Measurements from ENCODE around the gene DNAAF2. TPM values are rescaled to one million over a fixed set of nuclear protein-coding genes. Genes with fewer than 3 reads are reported as not detected.

The DNAAF2 gene
- total and polyA plus RNA-seq, 2 experiments from 2014 or later, result 11.0 to 11.1 TPM

GRCh38 chr14:49653508-49653907 lies 18.5 kb upstream of the DNAAF2 start:
- no peak overlapping the region for H3K9ac ChIP-seq
- DNase-seq, result no peak
- no peaks in the 10 kb centered on the region for H3K36me3 ChIP-seq (ENCODE audit: low read depth)
- H3K4me2 ChIP-seq (ENCODE audit: unreplicated experiment), result no peak overlapping the region
- H2AFZ ChIP-seq, result no peak overlapping the region
- H3K79me2 ChIP-seq (ENCODE audit: insufficient read depth), result peaks cover 8% of the 10 kb centered on the region
- no peak overlapping the region for H3K27ac ChIP-seq
- in situ Hi-C loops (cut with MboI), result no loop called here
- WGBS, 2 experiments (ENCODE audit: low coverage in 1 of 2, low lambda C conversion rate in 2 of 2, missing lambda C conversion rate in 2 of 2), result 89 to 91% methylated on average over 6 of the region's 6 CpGs
- H3K27me3 ChIP-seq (replicated peaks; ENCODE audit: insufficient read depth), result no peaks in the 10 kb centered on the region
- no peak overlapping the region for H3K4me3 ChIP-seq
- H3F3A ChIP-seq (ENCODE audit: insufficient read depth), result no peaks in the 10 kb centered on the region
- no peak for TF ChIP-seq EZH2 (IDR thresholded peaks at IDR 0.05; ENCODE audit: insufficient read depth, poor library complexity, severe bottlenecking)
- H3K4me1 ChIP-seq (ENCODE audit: insufficient read depth), result peaks cover 5% of the 10 kb centered on the region; the same call in 1 of the 2 replicates
- H3K9me3 ChIP-seq (ENCODE audit: low read depth), result no peaks in the 10 kb centered on the region
- H4K20me1 ChIP-seq (ENCODE audit: insufficient read depth), result no peaks in the 10 kb centered on the region
- H3K9me2 ChIP-seq (ENCODE audit: insufficient read depth), result no peaks in the 10 kb centered on the region

- Histone ChIP-seq H3K79me2 (ENCODE audit: insufficient read depth) (peaks cover 94% of the 10 kb centered on the region), H3K4me1 (ENCODE audit: insufficient read depth) (no peaks in the 10 kb centered on the region; the same call in 1 of the 2 replicates), H3K36me3 (ENCODE audit: low read depth) (peaks cover 4% of the 10 kb centered on the region; the same call in 1 of the 2 replicates), H3K27me3 (replicated peaks; ENCODE audit: insufficient read depth) (no peaks in the 10 kb centered on the region), H3K9ac (no peak overlapping the region), H3K4me2 (ENCODE audit: unreplicated experiment) (no peak overlapping the region), H4K20me1 (ENCODE audit: insufficient read depth) (no peaks in the 10 kb centered on the region), H3F3A (ENCODE audit: insufficient read depth) (no peaks in the 10 kb centered on the region), H2AFZ (no peak overlapping the region), H3K9me3 (ENCODE audit: low read depth) (no peaks in the 10 kb centered on the region), H3K9me2 (ENCODE audit: insufficient read depth) (no peaks in the 10 kb centered on the region), H3K4me3 (no peak overlapping the region), H3K27ac (no peak overlapping the region)
- in situ Hi-C loops (cut with MboI), result no loop called here
- TF ChIP-seq EZH2phosphoT487 (IDR thresholded peaks at IDR 0.05; ENCODE audit: insufficient read depth, low read depth) (no peak), EZH2 (IDR thresholded peaks at IDR 0.05; ENCODE audit: insufficient read depth, poor library complexity, severe bottlenecking) (no peak)
- DNase-seq, result no peak
Measured at GRCh38 chr14:49642163-49642562, 7.1 kb upstream of the DNAAF2 start.

GRCh38 chr14:49641697-49642129 lies 6.7 kb upstream of the DNAAF2 start:
- peaks cover 3% of the 10 kb centered on the region; the same call in 1 of the 2 replicates for H3F3A ChIP-seq (ENCODE audit: insufficient read depth)
- 75 to 84% methylated on average over 8 of the region's 8 CpGs for WGBS, 2 experiments (ENCODE audit: low coverage in 1 of 2, low lambda C conversion rate in 2 of 2, missing lambda C conversion rate in 2 of 2)
- no peak overlapping the region for H3K4me3 ChIP-seq
- no peak for DNase-seq
- H3K9me2 ChIP-seq (ENCODE audit: insufficient read depth), result no peaks in the 10 kb centered on the region
- H3K27ac ChIP-seq, result no peak overlapping the region
- no peaks in the 10 kb centered on the region for H3K9me3 ChIP-seq (ENCODE audit: low read depth)
- H3K79me2 ChIP-seq (ENCODE audit: insufficient read depth), result peaks cover 95% of the 10 kb centered on the region
- H4K20me1 ChIP-seq (ENCODE audit: insufficient read depth), result no peaks in the 10 kb centered on the region
- H2AFZ ChIP-seq, result no peak overlapping the region
- H3K4me1 ChIP-seq (ENCODE audit: insufficient read depth), result peaks cover 2% of the 10 kb centered on the region
- no peaks in the 10 kb centered on the region for H3K27me3 ChIP-seq (replicated peaks; ENCODE audit: insufficient read depth)
- H3K4me2 ChIP-seq (ENCODE audit: unreplicated experiment), result no peak overlapping the region
- no peak for TF ChIP-seq EZH2phosphoT487 (IDR thresholded peaks at IDR 0.05; ENCODE audit: insufficient read depth, low read depth)
- no peak for TF ChIP-seq EZH2 (IDR thresholded peaks at IDR 0.05; ENCODE audit: insufficient read depth, poor library complexity, severe bottlenecking)
- in situ Hi-C loops (cut with MboI), result no loop called here
- peaks cover 4% of the 10 kb centered on the region; the same call in 1 of the 2 replicates for H3K36me3 ChIP-seq (ENCODE audit: low read depth)
- H3K9ac ChIP-seq, result no peak overlapping the region

- Histone ChIP-seq H3K4me1 (ENCODE audit: insufficient read depth) (peaks cover 10% of the 10 kb centered on the region), H3K9me3 (ENCODE audit: low read depth) (no peaks in the 10 kb centered on the region), H3K27me3 (replicated peaks; ENCODE audit: insufficient read depth) (no peaks in the 10 kb centered on the region), H3K9me2 (ENCODE audit: insufficient read depth) (no peaks in the 10 kb centered on the region), H3K9ac (no peak overlapping the region), H3K4me2 (ENCODE audit: unreplicated experiment) (no peak overlapping the region), H2AFZ (no peak overlapping the region), H4K20me1 (ENCODE audit: insufficient read depth) (no peaks in the 10 kb centered on the region), H3K79me2 (ENCODE audit: insufficient read depth) (peaks cover 99% of the 10 kb centered on the region), H3K27ac (no peak overlapping the region), H3K36me3 (ENCODE audit: low read depth) (peaks cover 4% of the 10 kb centered on the region; the same call in 1 of the 2 replicates), H3F3A (ENCODE audit: insufficient read depth) (peaks cover 11% of the 10 kb centered on the region), H3K4me3 (no peak overlapping the region)
- 96 to 97% methylated on average over 7 of the region's 7 CpGs for WGBS, 2 experiments (ENCODE audit: low coverage in 1 of 2, low lambda C conversion rate in 2 of 2, missing lambda C conversion rate in 2 of 2)
- in situ Hi-C loops (cut with MboI), result no loop called here
- no peak for DNase-seq
- TF ChIP-seq EZH2phosphoT487 (IDR thresholded peaks at IDR 0.05; ENCODE audit: insufficient read depth, low read depth), result no peak
- no peak for TF ChIP-seq EZH2 (IDR thresholded peaks at IDR 0.05; ENCODE audit: insufficient read depth, poor library complexity, severe bottlenecking)
Measured at GRCh38 chr14:49640540-49641417, 5.7 kb upstream of the DNAAF2 start.

Data from GM23248 (cell line).